Endothelial cell of hepatic sinusoid (primary cell): ENCODE measurements around the gene MPDZ.

Experiments
- in situ Hi-C: cut with HindIII; loops from 2 replicates; pipeline ENCODE4 v1.10.0; 2017; ENCODE audit warnings: low sequenced_read_pairs

MPDZ gene

DNA sequence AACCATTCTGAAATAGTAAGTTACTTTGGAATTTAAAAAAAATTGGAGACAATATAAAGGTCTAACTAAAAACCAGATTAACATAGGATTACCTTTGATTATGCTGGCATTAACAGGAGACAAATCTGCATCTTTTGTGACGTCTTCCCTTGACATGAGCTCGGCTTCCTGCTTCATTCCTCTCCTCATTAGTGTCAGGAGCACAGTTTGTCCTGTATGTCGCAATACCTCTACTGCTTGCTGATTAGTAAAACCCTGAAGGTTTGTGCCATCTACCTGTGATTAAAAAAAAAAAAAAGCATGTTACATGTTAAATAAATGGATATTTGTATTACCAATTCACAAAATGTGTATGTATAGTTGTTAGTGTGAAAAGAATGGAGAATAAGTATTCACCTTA, 73.7 kb downstream of the MPDZ start:
- in situ Hi-C loops: no loop called here

DNA sequence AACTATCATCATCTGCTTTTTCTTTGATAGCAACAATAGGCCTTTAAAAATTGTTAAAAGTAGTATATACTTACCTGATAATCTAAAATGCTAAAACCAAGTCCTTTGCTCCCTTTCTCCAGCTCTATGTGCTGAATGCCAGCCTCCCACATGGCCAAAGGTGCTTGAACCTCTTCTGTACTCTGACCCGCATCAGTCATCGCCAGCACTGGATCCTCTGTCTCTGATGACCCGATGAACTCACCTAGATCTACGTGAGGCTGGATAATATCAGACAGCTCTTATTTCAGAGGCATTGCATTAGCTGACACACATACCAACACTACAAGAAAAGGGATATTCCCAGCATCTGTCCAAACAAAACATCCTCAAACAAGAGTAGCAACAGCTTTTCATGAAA, 89.5 kb downstream of the MPDZ start:
- in situ Hi-C loops: no loop called here

DNA sequence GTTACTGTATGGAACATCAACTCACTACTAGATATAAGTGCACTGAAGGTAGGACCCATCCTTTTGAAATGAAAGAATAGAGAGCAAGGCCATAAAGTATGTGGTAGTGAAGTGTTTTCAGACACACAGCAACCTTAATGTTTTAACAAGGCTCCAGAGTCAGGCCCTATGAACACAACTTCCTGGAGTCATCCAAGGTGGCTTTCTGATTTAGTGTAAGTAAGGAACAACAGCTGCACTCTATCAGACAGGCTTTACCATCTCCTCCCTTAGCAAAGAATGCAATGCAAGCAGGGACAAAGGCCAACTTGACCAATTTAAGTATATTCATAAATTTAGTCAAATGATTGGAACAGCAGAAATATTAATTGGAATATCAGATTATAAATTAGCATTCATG, 90.1 kb downstream of the MPDZ start:
- in situ Hi-C loops: no loop called here

DNA sequence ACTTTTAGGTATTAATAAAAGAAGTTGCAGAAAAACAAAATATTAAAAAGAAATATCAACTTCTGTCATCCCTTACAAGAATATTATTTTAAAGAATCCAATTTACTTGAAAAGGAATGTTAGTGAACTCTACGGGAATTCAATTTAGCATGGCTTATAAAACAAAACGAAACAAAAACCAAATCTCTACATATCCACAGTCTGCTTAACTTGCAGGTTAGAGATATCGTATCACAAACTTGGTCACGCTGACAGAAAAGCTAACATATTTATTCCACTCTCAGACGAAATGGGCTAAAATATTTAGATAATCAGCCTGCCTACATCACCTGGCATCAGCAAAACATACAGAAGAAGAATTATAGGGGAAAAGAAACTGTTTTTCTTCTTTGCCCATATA, 92.7 kb downstream of the MPDZ start:
- in situ Hi-C loops: no loop called here

- in situ Hi-C loops: no loop called here
These were observed 93.4 kb downstream of the MPDZ start for GRCh38 chr9:13186091-13186490.

GRCh38 chr9:13181652-13182051, 97.8 kb downstream of the MPDZ start:
- in situ Hi-C loops: loop anchor here (5.0 kb wide), 1 partner anchor 46 kb away; no protein-coding TSS in a partner anchor

- in situ Hi-C loops: no loop called here
These were observed 100.2 kb downstream of the MPDZ start for GRCh38 chr9:13179257-13179656.

DNA sequence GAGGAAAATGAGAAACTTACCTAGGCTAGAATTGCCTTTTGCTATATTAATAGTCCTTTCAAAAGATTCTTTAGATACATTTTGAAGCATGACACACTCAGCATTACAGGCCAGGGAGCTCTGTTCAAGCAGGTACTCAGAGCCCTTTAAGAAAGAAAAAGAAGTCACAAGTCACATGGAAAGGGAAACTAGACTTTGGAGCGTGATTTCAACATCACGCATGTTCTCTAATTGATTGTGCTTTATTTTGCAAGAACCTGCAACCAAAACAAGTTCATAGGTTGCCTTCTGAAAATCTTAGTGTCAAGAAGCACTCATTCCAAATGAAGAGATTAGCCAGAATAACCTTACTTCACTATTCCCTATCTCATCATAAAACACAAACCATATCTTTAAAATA, 103.8 kb downstream of the MPDZ start:
- in situ Hi-C loops: no loop called here

DNA sequence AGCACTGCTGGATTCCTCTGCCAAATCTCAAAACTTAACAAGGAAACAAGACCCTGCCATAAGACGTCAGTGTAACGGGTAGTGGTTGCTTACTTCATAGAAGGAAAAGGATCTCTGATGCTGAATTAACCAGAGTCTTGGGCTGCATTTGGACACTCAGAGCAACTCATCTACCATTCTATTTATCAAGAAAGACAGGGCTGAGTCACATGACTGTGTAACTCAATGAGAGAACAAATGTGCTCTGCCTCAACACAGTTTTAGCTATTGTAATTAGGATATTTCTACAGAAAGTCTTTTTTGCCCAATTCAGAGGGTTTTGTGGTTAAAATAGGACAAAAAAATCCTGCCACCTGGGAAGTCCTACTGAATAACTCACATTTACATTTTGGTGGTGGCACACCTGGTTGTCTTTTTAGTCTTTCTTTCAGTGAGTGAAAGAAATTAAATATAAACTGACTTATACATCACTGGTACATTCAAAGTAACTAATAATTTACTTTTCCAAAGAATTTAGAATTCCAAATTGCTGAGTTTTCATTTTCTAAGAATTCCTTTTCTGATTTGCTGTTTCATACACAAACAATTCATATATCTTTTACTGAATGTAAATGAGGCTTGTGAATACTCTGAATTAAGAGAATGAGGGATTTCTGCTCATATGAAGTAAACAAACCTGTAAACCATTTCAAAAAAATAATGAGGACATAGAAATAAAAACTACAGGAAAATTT, 104.4 kb downstream of the MPDZ start:
- in situ Hi-C loops: no loop called here

DNA sequence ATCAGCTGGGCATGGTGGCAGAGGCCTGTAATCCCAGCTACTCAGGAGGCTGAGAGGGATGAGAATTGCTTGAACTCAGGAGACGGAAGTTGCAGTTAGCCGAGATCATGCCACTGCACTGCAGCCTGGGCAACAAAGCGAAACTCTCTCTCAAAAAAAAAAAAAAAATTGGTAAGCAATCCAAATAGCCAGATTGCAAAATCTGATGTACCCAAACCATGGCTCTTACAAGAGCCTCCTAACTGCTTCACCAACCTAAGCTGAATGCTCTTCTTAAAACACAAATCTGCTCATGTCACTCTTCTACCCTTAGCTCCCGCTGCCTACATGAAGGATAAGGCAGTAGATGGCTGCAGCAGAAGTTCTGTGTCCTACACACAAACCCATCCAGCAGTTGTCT, 105.9 kb downstream of the MPDZ start:
- in situ Hi-C loops: no loop called here

GRCh38 chr9:13171261-13171660, 108.2 kb downstream of the MPDZ start:
- in situ Hi-C loops: no loop called here

DNA sequence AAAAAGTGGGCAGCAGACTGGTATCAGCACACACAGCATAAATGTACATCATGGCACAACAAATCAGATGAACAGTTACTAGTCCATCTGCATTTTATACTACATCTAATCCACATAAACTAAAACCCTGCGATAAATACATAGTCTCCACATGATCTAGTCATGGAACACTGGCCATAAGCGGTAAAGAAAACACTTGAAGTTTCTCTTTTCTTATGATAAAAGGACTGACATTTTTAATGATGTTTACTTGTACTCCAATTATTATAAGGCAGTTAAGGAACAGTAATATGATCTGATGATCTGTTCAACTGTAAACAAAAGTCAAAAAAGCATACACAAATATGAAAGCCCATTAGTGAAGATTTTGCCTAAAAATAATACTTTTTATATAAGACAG, 112.5 kb downstream of the MPDZ start:
- in situ Hi-C loops: no loop called here

DNA sequence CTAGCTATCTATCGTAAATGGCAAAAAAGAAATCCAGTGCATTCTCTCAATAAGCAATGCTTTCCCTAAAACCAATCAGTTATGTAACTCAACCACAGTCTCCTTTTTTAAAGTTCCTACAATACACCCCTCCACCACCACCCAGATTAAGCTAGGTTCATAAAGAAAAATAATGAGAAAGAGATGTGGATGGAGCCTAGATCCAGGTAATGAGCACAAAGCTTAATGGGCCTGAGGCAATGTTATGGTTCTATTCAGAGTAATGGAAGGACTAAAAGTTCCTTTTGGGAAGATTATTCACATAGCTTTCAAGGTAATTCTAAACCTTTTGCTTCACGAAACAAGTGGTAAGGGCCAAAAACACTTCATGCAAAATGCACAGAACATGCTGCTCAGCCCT, 113.5 kb downstream of the MPDZ start:
- in situ Hi-C loops: no loop called here

DNA sequence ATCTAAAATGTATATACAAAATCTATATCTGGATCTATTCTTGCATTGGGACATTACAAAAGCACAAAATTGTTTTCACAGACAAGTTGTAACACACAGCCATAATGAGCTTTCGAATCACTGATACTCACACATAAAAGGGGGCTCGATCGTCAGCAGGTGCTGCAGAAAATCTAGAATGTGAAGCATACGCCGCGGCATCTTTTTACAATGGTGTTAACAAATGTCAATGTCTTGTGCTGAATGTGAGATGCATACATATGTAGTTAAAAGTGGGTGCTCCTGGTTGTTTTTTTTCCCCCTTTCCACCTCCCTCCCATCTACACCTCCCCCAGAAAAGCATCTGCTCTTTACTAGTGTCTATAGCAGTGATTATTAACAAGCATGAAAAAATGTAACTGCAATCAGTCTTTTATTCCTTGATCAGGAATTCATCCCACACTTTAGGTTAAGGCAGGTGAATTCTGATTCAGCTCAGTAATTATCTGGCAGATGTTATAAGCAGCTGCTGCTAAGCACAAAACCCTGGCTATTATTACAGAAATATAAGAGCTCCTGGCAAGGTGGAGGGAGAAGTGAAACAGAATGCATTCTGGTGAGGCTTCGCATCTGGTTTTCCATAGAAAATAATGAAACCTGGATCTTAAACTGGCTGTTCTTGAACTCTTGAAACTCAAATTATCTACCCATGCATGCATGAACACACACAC, 114.1 kb downstream of the MPDZ start:
- in situ Hi-C loops: no loop called here

DNA sequence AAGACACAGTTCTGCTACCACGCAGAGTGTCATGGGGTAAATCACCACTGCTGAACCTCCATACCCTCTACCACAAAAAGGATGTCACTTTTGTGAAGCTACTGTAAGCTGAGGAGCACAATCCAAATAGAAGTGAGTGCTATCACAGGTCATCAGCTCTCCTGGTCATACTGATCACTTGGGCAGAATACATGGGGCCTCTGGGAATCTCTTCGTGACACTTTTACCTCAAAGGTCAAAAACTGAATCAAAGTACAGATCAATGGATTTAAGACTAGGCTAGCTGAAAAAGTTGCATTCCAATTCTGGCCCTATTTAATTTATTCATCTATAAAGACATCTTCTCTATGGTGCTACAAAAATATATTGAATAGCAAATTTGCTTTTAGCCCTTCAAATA, 115.5 kb downstream of the MPDZ start:
- in situ Hi-C loops: no loop called here

DNA sequence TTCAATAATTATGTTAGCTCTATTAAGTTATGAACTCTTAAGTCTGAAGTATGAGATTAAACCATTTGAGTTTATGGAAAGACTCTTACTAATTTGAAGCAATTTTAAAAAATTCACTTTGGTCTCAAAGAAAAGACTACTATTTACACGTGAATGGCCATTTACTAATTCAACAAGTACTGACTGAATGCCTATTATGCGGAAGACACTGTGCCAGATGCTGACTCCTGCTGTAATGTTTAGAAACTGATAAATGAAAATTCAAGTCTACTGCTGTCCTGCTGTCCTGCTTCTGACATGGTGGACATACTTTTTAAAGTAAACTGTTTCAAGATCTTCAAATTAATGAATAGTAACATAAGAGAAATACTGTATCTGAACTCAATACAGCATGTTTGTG, 116.2 kb downstream of the MPDZ start:
- in situ Hi-C loops: no loop called here

- in situ Hi-C loops: no loop called here
These were observed 119.4 kb downstream of the MPDZ start for GRCh38 chr9:13160051-13160450.

- in situ Hi-C loops: no loop called here
These were observed 120.5 kb downstream of the MPDZ start for GRCh38 chr9:13158986-13159385.

GRCh38 chr9:13151489-13151888, 128.0 kb downstream of the MPDZ start:
- in situ Hi-C loops: no loop called here

- in situ Hi-C loops: no loop called here
These were observed 130.0 kb downstream of the MPDZ start for GRCh38 chr9:13149454-13149853.

DNA sequence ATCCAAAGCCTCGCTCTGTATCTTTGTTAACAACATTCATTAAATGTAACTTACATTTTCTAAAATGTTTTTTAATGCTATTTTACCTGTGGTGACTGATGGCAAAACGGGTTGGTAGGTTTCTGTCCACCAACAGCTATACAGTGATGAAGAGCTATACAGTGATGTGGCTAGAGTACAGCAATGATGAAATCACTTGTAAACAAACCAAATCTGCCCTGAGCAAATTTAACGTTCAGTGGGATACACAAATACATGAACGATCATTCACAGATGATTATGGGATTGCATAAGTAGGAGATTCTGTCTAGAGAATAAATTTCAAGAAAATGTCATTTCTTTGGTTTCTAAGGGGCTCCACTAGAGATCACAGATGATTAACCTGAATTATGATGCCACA, 132.7 kb downstream of the MPDZ start:
- in situ Hi-C loops: no loop called here

DNA sequence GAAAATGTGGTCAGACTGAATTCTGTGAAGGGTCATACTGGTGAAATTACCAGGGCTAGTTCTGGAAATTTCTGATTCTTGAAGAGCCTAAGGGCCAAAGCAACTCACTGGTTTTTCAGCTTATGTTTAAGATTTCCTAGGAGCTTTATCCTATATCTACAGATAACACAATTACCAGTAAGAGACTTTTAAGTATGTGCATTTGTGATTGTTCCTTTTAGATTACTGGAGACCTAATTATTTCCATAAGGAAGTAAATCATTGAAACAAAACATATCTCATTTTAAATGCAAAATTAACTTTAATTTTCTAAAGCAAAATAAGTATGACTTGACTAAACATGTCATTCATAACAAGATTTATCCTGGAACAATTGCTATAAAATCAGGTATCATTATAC, 134.2 kb downstream of the MPDZ start:
- in situ Hi-C loops: no loop called here
